A673 (cell line): ENCODE measurements around the gene ERVH48-1. TPM values are rescaled to one million over a fixed set of nuclear protein-coding genes. Genes with fewer than 3 reads are reported as not detected.

Experiments
- BruUV-seq: library from RNA; stranded (reverse); fragments of 400-500 nt; replicated peaks from 2 replicates; lab custom pipeline; 2021; lab: Mats Ljungman, UMichigan
- CTCF ChIA-PET: fragments of 300-600 bp; sonication (Branson Sonifier 250); formaldehyde crosslinking; loops from one replicate; lab custom pipeline; 2022; ENCODE audit warnings: antibody characterized with exemption; lab: Charles Lee
- POLR2A ChIA-PET: fragments of 300-600 bp; sonication (Branson Sonifier 250); formaldehyde crosslinking; loops from one replicate; lab custom pipeline; 2022; ENCODE audit warnings: antibody characterized with exemption; ENCODE audit not compliant: low non-redundant PET; lab: Charles Lee
- DNase-seq: peaks from one replicate; pipeline ENCODE4 v3.0.0-alpha.2; 2015; ENCODE audit warnings: low spot score
- H3K27ac ChIP-seq: fragments of 200-600 bp; sonication (generic); 2 replicates; pipeline ENCODE4 v1.5.1; 2016; ENCODE audit warnings: mixed run types, low read depth, mild to moderate bottlenecking, mixed read lengths, antibody characterized with exemption, low read length; ENCODE audit not compliant: poor library complexity, severe bottlenecking
- H3K27me3 ChIP-seq: fragments of 200-600 bp; sonication (generic); replicated peaks from 2 replicates; pipeline ENCODE4 v1.6.1; 2017; ENCODE audit warnings: mixed run types, low read depth, mild to moderate bottlenecking, mixed read lengths, antibody characterized with exemption, low read length; ENCODE audit not compliant: insufficient read depth, poor library complexity
- H3K36me3 ChIP-seq: fragments of 200-600 bp; sonication (generic); 2 replicates; pipeline ENCODE4 v1.6.1; 2016; ENCODE audit warnings: mixed run types, mild to moderate bottlenecking, mixed read lengths, antibody characterized with exemption, low read length; ENCODE audit not compliant: insufficient read depth, poor library complexity, severe bottlenecking
- H3K4me1 ChIP-seq: fragments of 200-600 bp; sonication (generic); 2 replicates; pipeline ENCODE4 v1.6.1; 2017; ENCODE audit warnings: mixed run types, mild to moderate bottlenecking, mixed read lengths, antibody characterized with exemption, low read length; ENCODE audit not compliant: insufficient read depth, poor library complexity, severe bottlenecking
- H3K4me3 ChIP-seq: fragments of 200-600 bp; sonication (generic); 2 replicates; pipeline ENCODE4 v1.5.1; 2016; ENCODE audit warnings: low read depth, mixed run types, mild to moderate bottlenecking, mixed read lengths, low read length; ENCODE audit not compliant: poor library complexity, severe bottlenecking
- H3K9me3 ChIP-seq: fragments of 200-600 bp; sonication (generic); 2 replicates; pipeline ENCODE4 v1.6.1; 2016; ENCODE audit warnings: mixed run types, low read depth, mild to moderate bottlenecking, mixed read lengths, antibody characterized with exemption, low read length; ENCODE audit not compliant: poor library complexity, severe bottlenecking
- EZH2 ChIP-seq: fragments of 200-600 bp; sonication (generic); IDR thresholded peaks from 2 replicates; pipeline ENCODE4 v1.6.1; 2017; ENCODE audit warnings: borderline replicate concordance, low read depth, mild to moderate bottlenecking, mixed read lengths, antibody characterized with exemption, low read length; ENCODE audit not compliant: poor library complexity, severe bottlenecking
- intact Hi-C: fragments of 100-400 bp; cut with micrococcal nuclease; formaldehyde crosslinking; loops from one replicate; pipeline ENCODE4 v1.10.0; 2022; ENCODE audit not compliant: unreplicated experiment
- total RNA-seq: library from RNA; stranded (reverse); gene quantifications from 2 replicates; pipeline ENCODE4 v1.2.3, GENCODE V29; 2021
- TF ChIP-seq, protein P1 (sequence below): fragments of 300-800, 200-600 bp; sonication (generic); conservative IDR thresholded peaks from 2 replicates; pipeline ENCODE4 v1.5.1; 2017; ENCODE audit warnings: low read depth, mild to moderate bottlenecking, antibody characterized with exemption, low read length, moderate library complexity, mixed read lengths

ERVH48-1 gene
- total RNA-seq, 1 experiment from 2014 or later, result 0.34 TPM

DNA sequence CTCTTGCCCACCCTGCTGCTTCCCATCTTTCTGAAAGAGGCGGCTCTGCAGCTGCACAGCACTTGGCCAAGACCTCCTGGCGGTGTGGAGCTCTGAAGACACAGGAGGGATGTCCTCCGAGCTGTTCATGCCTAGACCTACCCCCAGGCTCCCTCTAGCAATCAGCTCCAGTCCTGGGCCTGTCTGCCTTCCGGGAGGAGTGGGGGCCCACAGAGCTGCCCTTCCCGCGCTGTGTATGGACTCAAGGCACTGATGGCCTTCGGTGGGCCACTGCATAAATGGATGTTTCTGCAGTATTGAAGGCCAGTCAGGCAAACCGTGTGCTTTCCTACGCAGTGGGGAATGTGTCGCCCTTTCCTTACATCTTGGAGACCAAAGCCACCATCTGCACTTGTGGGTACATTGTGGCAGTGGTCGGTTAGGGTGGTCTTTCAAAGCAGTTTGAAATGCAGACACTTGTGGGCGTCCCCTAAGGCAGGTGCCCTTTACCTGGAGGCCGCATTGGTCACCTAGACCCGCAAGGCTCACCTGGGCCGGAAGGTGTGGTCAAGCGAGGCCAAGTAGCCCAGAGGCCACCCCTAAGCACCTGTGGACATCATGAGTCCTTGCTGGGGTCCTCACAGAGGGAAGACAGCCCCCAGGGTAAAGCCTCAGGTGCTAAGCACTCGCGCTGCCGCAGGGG is 48.0 kb upstream of the ERVH48-1 start:
- Histone ChIP-seq H3K27ac (peak overlapping the region; percentile 77), H3K36me3 (peaks cover 11% of the 10 kb centered on the region), H3K4me3 (peak overlapping the region; percentile 40), H3K4me1 (peaks cover 7% of the 10 kb centered on the region), H3K27me3 (no peaks in the 10 kb centered on the region), H3K9me3 (peaks cover 11% of the 10 kb centered on the region)
- intact Hi-C loops, result loop anchor here (5.0 kb wide), 1 partner anchor 51 kb away; no protein-coding TSS in a partner anchor
- no peak for TF ChIP-seq EZH2
- TF ChIP-seq, protein P1, sequence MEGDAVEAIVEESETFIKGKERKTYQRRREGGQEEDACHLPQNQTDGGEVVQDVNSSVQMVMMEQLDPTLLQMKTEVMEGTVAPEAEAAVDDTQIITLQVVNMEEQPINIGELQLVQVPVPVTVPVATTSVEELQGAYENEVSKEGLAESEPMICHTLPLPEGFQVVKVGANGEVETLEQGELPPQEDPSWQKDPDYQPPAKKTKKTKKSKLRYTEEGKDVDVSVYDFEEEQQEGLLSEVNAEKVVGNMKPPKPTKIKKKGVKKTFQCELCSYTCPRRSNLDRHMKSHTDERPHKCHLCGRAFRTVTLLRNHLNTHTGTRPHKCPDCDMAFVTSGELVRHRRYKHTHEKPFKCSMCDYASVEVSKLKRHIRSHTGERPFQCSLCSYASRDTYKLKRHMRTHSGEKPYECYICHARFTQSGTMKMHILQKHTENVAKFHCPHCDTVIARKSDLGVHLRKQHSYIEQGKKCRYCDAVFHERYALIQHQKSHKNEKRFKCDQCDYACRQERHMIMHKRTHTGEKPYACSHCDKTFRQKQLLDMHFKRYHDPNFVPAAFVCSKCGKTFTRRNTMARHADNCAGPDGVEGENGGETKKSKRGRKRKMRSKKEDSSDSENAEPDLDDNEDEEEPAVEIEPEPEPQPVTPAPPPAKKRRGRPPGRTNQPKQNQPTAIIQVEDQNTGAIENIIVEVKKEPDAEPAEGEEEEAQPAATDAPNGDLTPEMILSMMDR, result no peak
- no peak for DNase-seq
- ChIA-PET CTCF (no interaction called here), POLR2A (interaction anchor here (0.6 to 0.7 kb wide), 2 partner anchors 19 to 41 kb away, joined by 3 read pairs; no protein-coding TSS in a partner anchor)
- no TSS peak for BruUV-seq

DNA sequence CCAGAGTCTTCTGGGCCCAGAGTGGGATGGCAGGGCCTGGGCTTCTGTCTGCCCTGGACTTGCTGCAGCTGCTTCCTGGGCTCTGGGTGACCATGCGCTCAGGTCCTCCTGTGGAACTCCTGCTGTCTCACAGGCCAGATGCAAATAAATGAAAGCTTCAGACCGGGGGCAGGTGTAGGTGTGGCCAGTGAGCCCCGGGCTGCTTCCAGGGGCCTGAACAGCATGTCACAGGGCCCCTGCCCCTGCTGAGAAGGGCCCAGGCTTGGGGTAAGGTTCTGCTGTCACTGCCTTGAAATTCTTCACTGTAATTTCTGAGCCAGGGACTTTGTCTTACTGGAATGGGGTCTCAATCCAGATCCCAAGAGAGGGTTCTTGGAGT is 46.5 kb upstream of the ERVH48-1 start:
- Histone ChIP-seq H3K36me3 (peaks cover 5% of the 10 kb centered on the region), H3K27ac (no peak overlapping the region), H3K27me3 (no peaks in the 10 kb centered on the region), H3K4me1 (peaks cover 7% of the 10 kb centered on the region), H3K4me3 (no peak overlapping the region), H3K9me3 (peaks cover 4% of the 10 kb centered on the region)
- no TSS peak for BruUV-seq
- no peak for DNase-seq
- CTCF ChIA-PET, result no interaction called here
- no peak for TF ChIP-seq EZH2
- TF ChIP-seq, protein P1, result no peak
- intact Hi-C loops, result loop anchor here (5.0 kb wide), 1 partner anchor 50 kb away; no protein-coding TSS in a partner anchor
- POLR2A ChIA-PET, result no interaction called here

DNA sequence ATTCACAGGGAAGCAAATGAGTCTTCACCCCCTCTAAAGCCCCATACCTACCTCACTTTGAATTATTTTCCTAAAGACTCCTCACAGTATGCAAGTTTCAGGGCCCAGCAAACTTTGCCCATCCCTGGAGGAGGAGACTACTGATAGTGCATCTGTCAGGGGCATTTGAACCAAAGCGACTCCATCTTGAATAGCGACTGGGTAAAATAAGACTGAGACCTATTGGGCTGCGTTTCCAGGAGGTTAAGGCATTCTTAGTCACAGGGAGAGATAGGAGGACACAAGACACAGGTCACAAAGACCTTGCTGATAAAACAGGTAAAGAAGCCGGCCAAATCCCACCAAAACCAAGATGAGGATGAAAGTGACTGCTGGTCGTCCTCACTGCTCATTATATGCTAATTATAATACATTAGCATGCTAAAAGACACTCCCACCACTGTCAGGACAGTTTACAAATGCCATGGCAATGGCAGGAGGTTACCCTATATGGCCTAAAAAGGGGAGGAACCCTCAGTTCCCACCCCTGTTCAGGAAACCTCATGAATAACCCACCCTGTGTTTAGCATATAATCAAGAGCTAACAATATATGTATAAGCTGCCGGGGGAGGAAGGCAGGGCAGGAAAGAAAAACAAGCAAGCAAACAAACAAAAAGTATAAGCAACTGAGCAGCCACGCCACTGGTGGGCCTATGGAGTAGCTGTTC is 45.7 kb upstream of the ERVH48-1 start:
- Histone ChIP-seq H3K4me3 (no peak overlapping the region), H3K27me3 (no peaks in the 10 kb centered on the region), H3K9me3 (no peaks in the 10 kb centered on the region), H3K4me1 (peaks cover 7% of the 10 kb centered on the region), H3K27ac (no peak overlapping the region), H3K36me3 (no peaks in the 10 kb centered on the region)
- TF ChIP-seq EZH2, result no peak
- TF ChIP-seq, protein P1, result no peak
- DNase-seq, result no peak
- POLR2A ChIA-PET, result no interaction called here
- no TSS peak for BruUV-seq
- CTCF ChIA-PET, result no interaction called here
- intact Hi-C loops, result loop anchor here (5.0 kb wide), 1 partner anchor 49 kb away; no protein-coding TSS in a partner anchor
